ENCODE measurements around the gene DLEC1. TPM values are rescaled to one million over a fixed set of nuclear protein-coding genes. Genes with fewer than 3 reads are reported as not detected.
A peak's percentile ranks its signal among the peaks of the same experiment; 100 is the strongest.
"Not testable (repeated sequence)": the region's sequence is repeated elsewhere in the genome, so short reads cannot be mapped to it uniquely, and the experiment has no call there.

DLEC1 gene
- polyA plus RNA-seq, 6 donors from 2014 or later: 0.09 to 0.50 (median 0.30) TPM; not detected in 2

GRCh38 chr3:38038447-38038911 is 529 bp upstream of the DLEC1 start:
- Mint-ChIP-seq H3K27ac (peak overlapping the region in 5 of 6 donors; percentile 64 to 95 (median 88)), H3K4me1 (peaks cover 24 to 27% (median 26%) of the 10 kb centered on the region in 3 donors), H3K36me3 (peaks cover 0 to 3% of the 10 kb centered on the region in 2 donors), H3K27me3 (peaks cover 8 to 17% (median 11%) of the 10 kb centered on the region in 3 donors), H3K9me3 (peaks cover 0 to 4% (median 0%) of the 10 kb centered on the region in 7 donors), H3K4me3 (peak overlapping the region; percentile 78 to 95 (median 89))
- ATAC-seq (ENCODE audit: low read depth in 2 of 2) (no peak), DNase-seq (no peak)

GRCh38 chr3:38039899-38040261 is 872 bp downstream of the DLEC1 start:
- peak; percentile 78 for DNase-seq
- H3K4me1 Mint-ChIP-seq: peaks cover 23 to 27% (median 26%) of the 10 kb centered on the region in 3 donors

GRCh38 chr3:38040401-38040800 is 1.4 kb downstream of the DLEC1 start:
- Mint-ChIP-seq H3K4me1 (peaks cover 23 to 27% (median 26%) of the 10 kb centered on the region in 3 donors), H3K9me3 (peaks cover 0 to 4% (median 0%) of the 10 kb centered on the region in 7 donors), H3K27ac (peak overlapping the region in 3 of 6 donors; percentile 45 to 88 (median 81)), H3K36me3 (no peaks in the 10 kb centered on the region), H3K27me3 (peaks cover 3 to 11% (median 5%) of the 10 kb centered on the region in 3 donors), H3K4me3 (peak overlapping the region in 7 of 8 donors; percentile 78 to 95 (median 87))
- no peak for DNase-seq
- ATAC-seq (ENCODE audit: low read depth in 2 of 2): no peak

More at GRCh38 chr3:38039899-38040261, 872 bp downstream of the DLEC1 start:
- Mint-ChIP-seq H3K9me3 (peaks cover 0 to 4% (median 0%) of the 10 kb centered on the region in 7 donors), H3K4me3 (peak overlapping the region; percentile 78 to 95 (median 89)), H3K27me3 (peaks cover 0 to 11% (median 4%) of the 10 kb centered on the region in 3 donors), H3K27ac (peak overlapping the region in 5 of 6 donors; percentile 88 to 95 (median 91)), H3K36me3 (no peaks in the 10 kb centered on the region)
- ATAC-seq (ENCODE audit: low read depth in 2 of 2): peak; percentile 86 to 89

GRCh38 chr3:38043486-38043885 is 4.5 kb downstream of the DLEC1 start:
- peaks cover 0 to 3% (median 0%) of the 10 kb centered on the region in 7 donors for H3K9me3 Mint-ChIP-seq
- peaks cover 16 to 19% (median 19%) of the 10 kb centered on the region in 3 donors for H3K4me1 Mint-ChIP-seq
- no peak for DNase-seq
- no peak overlapping the region for H3K4me3 Mint-ChIP-seq
- H3K36me3 Mint-ChIP-seq: no peaks in the 10 kb centered on the region
- peaks cover 3 to 25% (median 11%) of the 10 kb centered on the region in 3 donors for H3K27me3 Mint-ChIP-seq
- ATAC-seq (ENCODE audit: low read depth in 2 of 2): no peak
- no peak overlapping the region for H3K27ac Mint-ChIP-seq

- H3K9me3 Mint-ChIP-seq: no peaks in the 10 kb centered on the region
- H3K27ac Mint-ChIP-seq: no peak overlapping the region
- no peak overlapping the region for H3K4me3 Mint-ChIP-seq
- H3K36me3 Mint-ChIP-seq: no peaks in the 10 kb centered on the region
- no peaks in the 10 kb centered on the region for H3K4me1 Mint-ChIP-seq
- DNase-seq: no peak
- peaks cover 3 to 25% (median 11%) of the 10 kb centered on the region in 3 donors for H3K27me3 Mint-ChIP-seq
- no peak for ATAC-seq (ENCODE audit: low read depth in 2 of 2)
These were observed 7.0 kb downstream of the DLEC1 start for GRCh38 chr3:38046027-38046426.

GRCh38 chr3:38046821-38047220 is 7.8 kb downstream of the DLEC1 start:
- ATAC-seq (ENCODE audit: low read depth in 2 of 2) (no peak), DNase-seq (no peak)
- Mint-ChIP-seq H3K27ac (no peak overlapping the region), H3K9me3 (peaks cover 0 to 2% (median 0%) of the 10 kb centered on the region in 7 donors), H3K36me3 (no peaks in the 10 kb centered on the region), H3K4me1 (no peaks in the 10 kb centered on the region), H3K27me3 (peaks cover 3 to 25% (median 11%) of the 10 kb centered on the region in 3 donors), H3K4me3 (no peak overlapping the region)

- H3K4me1 Mint-ChIP-seq: no peaks in the 10 kb centered on the region
These were observed 8.9 kb downstream of the DLEC1 start for GRCh38 chr3:38047896-38048295.

GRCh38 chr3:38049358-38050126 is 10.5 kb downstream of the DLEC1 start:
- Mint-ChIP-seq H3K4me3 (no peak overlapping the region), H3K27me3 (peaks cover 3 to 25% (median 4%) of the 10 kb centered on the region in 3 donors), H3K4me1 (no peaks in the 10 kb centered on the region), H3K27ac (no peak overlapping the region), H3K36me3 (no peaks in the 10 kb centered on the region), H3K9me3 (peaks cover 0 to 3% (median 0%) of the 10 kb centered on the region in 7 donors)
- ATAC-seq (ENCODE audit: low read depth in 2 of 2) (no peak), DNase-seq (no peak)

More at GRCh38 chr3:38047896-38048295, 8.9 kb downstream of the DLEC1 start:
- DNase-seq (no peak), ATAC-seq (ENCODE audit: low read depth in 2 of 2) (no peak)
- peaks cover 0 to 3% (median 0%) of the 10 kb centered on the region in 7 donors for H3K9me3 Mint-ChIP-seq
- H3K4me3 Mint-ChIP-seq: no peak overlapping the region
- no peaks in the 10 kb centered on the region for H3K36me3 Mint-ChIP-seq
- no peak overlapping the region for H3K27ac Mint-ChIP-seq
- H3K27me3 Mint-ChIP-seq: peaks cover 3 to 25% (median 8%) of the 10 kb centered on the region in 3 donors

- Mint-ChIP-seq H3K4me1 (no peaks in the 10 kb centered on the region), H3K4me3 (no peak overlapping the region), H3K27ac (peak overlapping the region in 2 of 6 donors; percentile 27 to 67), H3K36me3 (no peaks in the 10 kb centered on the region), H3K27me3 (peaks cover 0 to 13% (median 0%) of the 10 kb centered on the region in 3 donors), H3K9me3 (peaks cover 0 to 3% (median 0%) of the 10 kb centered on the region in 7 donors)
- DNase-seq (no peak), ATAC-seq (ENCODE audit: low read depth in 2 of 2) (no peak)
These were observed 12.1 kb downstream of the DLEC1 start for GRCh38 chr3:38051131-38051530.

- H3K36me3 Mint-ChIP-seq; ATAC-seq (ENCODE audit: low read depth in 2 of 2); DNase-seq; H3K27me3 Mint-ChIP-seq; H3K4me1 Mint-ChIP-seq; H3K27ac Mint-ChIP-seq; H3K4me3 Mint-ChIP-seq; H3K9me3 Mint-ChIP-seq: not testable (repeated sequence)
These were observed 14.3 kb downstream of the DLEC1 start for GRCh38 chr3:38053286-38053685.

- DNase-seq; H3K4me3 Mint-ChIP-seq; H3K4me1 Mint-ChIP-seq; H3K27me3 Mint-ChIP-seq; H3K9me3 Mint-ChIP-seq; ATAC-seq (ENCODE audit: low read depth in 2 of 2); H3K36me3 Mint-ChIP-seq: not testable (repeated sequence)
- H3K27ac Mint-ChIP-seq: peak overlapping the region in 2 of 6 donors; percentile 35 to 63
These were observed 14.9 kb downstream of the DLEC1 start for GRCh38 chr3:38053813-38054498.

- DNase-seq (no peak), ATAC-seq (ENCODE audit: low read depth in 2 of 2) (no peak)
- Mint-ChIP-seq H3K9me3 (peaks cover 0 to 3% (median 0%) of the 10 kb centered on the region in 7 donors), H3K36me3 (no peaks in the 10 kb centered on the region), H3K4me3 (peak overlapping the region in 1 of 8 donors; percentile 26), H3K27ac (no peak overlapping the region), H3K4me1 (no peaks in the 10 kb centered on the region), H3K27me3 (no peaks in the 10 kb centered on the region)
These were observed 15.5 kb downstream of the DLEC1 start for GRCh38 chr3:38054499-38055001.

GRCh38 chr3:38059148-38059547 is 20.1 kb downstream of the DLEC1 start:
- no peak overlapping the region for H3K4me3 Mint-ChIP-seq
- no peak overlapping the region for H3K27ac Mint-ChIP-seq
- H3K27me3 Mint-ChIP-seq: peaks cover 4 to 21% (median 7%) of the 10 kb centered on the region in 3 donors
- H3K36me3 Mint-ChIP-seq: no peaks in the 10 kb centered on the region
- DNase-seq: no peak
- H3K9me3 Mint-ChIP-seq: peaks cover 0 to 3% (median 0%) of the 10 kb centered on the region in 7 donors
- no peak for ATAC-seq (ENCODE audit: low read depth in 2 of 2)
- H3K4me1 Mint-ChIP-seq: no peaks in the 10 kb centered on the region

All from naive B cell (primary cell).